GM21423 (cell line): ENCODE data around the gene BOD1L1.

Experiments used
- ATAC-seq: cut with Tn5 transposase; IDR thresholded peaks from one replicate; pipeline ENCODE4 v1.9.1; 2021; ENCODE audit warnings: mild to moderate bottlenecking, moderate library complexity; ENCODE audit not compliant: unreplicated experiment

BOD1L1 gene

DNA sequence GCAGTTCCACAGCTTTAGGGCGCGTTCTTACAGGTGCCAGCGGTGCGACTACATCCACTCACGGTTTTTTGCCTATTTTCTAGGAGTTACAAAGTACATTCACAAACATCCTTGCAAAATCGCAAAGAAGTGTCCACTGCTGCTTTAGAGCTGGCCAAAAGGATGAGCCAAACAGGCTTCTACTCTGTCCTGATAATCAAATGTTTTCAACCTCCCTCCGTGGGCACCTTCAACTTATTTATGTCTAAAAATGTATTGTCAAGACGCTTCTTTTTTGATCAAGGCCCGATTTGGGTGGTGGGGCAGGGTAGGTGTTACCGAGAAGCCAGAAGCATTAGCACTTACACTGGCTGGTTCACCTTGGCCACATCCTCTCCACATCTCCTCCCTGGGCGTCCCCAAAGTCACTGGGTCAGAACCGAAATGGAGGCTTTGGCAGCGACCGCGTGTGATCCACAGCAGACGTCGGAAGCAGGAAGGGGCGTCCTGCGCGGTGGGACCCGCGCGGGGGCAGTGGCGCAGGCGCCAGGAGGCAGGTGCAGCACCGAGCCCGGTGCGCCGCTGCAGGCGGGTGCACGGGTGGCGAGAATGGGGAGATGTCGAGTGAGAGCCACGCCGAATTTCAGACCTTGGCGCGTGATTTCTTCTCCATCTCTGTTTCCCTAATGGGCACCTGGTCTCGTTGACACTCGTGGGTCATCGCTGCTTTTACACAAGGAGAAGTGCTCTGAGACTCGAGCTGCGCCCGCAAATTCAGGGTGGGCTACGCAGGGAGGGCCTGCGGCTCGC is 100.1 kb downstream of the BOD1L1 start:
- ATAC-seq, result no peak

DNA sequence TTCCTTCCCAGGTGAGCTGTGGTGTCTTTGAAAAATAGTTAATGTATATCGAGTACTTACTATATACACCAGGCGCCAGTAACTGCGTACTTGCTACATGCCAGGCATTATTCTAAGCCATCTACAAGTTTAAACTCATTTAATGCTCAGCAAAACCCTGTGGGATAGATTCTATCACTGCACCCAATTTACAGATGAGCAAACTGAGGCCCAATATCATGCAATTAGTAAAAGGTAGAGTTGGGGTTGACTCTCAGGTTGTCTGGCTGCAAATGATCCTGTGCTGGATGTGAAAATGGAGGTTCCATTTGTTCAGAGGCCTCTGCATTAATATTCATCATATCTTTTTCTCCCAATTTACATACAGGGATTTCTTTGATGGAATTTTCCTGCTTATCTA is 100.9 kb downstream of the BOD1L1 start:
- no peak for ATAC-seq

DNA sequence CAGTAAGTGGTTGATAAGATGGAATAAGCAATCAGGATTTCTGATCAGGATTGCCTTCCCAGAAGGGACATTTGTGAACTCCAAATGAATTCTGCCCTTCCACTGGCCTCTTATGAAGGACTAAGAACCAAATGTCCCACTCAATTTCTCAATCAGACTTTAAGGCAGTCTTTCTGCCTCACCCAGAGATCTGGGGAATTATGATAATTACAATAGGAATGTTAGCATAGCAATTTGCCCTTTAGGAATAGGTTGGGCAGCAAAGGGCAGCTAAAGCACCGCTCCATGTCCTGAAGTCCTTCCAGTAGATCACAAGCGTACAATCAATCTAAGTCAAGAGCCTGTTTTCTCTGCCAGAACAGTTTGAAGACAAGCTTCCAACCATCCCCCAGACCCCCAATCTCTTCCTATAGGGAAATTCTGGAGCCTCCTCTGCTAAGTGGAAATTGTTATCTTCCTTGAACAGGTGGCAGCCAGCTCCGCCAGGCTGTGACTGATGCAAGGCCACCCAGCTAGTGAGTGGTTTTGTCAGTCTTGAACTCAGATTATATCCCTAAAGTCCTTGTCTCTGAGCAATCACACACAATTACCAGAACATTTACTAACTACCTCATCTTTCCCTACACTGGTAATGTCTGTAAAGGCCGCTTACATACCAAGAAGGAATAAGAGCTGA is 101.8 kb downstream of the BOD1L1 start:
- no peak for ATAC-seq

DNA sequence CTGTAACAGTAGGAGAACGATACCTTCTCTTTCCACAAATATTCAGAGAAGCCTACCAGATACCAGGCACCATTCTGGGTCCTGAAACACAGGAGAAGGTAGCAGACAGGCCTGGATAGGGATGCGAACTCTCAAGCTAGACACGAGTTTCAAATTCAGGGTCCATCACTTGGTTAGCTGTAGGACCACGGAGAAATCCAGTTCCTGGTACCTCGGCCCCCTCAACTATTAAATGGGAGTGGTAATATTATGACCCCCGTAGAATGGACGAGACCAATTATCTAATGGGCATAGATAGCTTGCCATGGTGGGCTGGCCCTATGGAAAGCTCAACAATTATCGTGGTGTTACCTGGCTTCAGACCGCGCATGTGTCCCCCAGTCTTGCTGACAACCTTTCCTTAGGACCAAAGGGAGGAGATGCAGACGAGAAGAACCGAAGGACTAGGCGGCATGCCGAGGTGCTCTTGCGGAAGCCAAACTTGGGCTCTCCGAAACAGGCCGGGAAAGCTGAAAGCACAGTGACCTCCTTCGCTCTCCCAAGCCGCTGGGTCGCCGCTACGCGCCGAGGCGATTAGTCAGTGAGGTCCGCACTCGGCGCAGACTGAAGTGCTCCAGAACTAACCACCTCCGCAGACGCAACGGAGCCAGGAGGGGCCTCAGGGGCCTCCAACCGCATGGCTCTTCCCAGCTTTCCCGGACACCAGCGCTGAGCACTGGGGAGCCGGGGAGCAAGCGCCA is 102.9 kb downstream of the BOD1L1 start:
- no peak for ATAC-seq

DNA sequence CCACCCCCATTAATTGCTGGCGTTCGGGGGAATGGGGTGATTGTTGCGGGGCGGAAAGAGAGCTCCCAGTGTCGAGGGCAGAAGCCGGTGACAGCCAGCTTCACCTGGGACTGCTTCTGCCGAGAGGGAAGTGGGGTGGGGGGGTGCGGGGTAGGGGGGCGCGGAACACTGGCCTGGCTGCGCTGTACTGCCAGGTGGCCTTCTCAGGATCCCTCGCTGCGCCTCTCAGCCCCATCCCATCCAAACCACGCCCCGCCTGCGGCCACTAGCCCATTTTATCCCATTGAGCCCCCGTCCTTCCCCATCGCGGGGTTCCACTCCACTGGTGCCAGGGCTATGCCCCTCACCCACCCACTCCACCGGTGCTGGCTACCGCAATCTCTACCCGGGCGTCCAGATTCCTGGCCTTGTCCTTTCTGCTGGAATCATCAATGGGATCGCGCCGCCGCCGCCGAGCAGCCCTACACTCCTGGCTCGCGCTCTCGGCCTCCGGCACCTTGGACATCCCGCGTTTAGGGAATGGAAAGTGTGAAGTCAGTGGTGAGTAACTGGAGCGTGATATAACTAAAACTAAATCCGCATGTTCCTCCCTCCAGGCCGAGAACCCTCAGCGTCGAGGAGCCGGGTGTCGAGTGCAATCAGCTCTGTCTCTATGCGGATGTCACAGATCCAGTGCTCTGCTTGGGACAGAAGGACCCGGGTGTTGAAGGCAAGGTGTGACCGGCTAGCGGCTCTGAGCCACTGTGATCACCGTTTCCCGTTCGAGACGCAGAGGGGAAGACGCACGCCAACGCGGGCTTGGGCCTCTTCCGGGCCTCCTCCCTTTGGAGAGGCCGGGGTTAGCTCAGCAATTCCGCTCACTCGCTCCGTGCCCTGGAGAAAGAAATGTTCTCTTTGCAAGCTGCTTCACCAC is 103.7 kb downstream of the BOD1L1 start:
- ATAC-seq, result no peak

DNA sequence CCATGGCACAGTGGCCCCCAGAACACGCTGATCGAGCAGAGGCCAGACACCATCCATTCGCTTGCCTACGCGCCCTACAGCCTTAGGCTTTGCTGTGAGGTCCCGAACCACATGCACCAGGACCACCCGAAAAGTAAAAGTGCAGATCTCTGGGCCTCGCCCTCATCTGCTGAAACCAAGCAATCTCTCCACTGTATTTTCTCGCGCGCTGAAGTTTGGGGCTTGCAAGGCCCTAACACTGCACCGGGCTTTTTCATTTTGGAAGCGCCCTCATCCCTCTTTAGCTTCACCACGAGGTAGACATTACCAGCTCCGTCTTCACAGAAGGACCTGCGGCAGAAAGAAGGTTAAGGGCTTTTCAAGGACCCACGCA is 104.4 kb downstream of the BOD1L1 start:
- no peak for ATAC-seq

DNA sequence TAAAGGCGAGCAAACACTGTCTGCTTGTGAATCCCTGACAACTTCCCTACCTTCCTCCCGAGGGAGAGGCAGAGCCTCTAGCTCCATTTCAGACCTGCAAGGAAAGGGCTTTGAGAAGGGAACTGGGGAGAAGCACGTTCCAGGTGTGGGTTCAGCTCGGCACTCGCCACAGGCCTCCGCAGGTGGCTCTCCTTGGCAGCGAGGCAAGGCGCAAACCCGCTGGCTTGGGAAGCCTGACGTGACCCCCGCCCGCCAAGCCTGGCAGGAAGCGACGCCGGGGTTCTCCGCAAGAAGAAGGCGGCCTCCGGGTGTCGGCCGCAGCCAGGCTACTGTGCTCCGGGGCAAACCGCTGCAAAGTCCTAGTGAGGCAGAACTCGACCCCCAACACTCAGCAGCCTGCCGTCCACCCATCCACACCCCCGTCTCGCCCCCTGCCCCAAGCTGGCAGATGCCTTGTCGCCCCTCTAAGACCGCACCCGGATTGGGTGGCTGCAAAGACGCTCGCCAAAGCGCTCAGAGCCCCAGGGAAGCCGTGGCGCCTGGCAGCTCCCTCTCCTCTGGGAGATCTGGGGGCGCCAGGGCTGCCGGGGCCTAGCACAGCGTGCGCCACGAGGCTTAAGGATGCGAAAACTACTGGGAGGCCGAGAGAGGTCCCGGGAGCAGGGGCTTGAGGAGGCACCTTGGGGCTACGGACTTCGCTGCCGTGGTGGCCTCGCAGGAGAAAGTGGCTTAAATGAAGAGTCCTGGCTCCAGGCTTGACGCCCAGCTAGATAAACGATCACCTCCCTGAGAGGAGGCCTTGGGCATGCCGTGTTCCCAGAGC is 105.0 kb downstream of the BOD1L1 start:
- no peak for ATAC-seq

DNA sequence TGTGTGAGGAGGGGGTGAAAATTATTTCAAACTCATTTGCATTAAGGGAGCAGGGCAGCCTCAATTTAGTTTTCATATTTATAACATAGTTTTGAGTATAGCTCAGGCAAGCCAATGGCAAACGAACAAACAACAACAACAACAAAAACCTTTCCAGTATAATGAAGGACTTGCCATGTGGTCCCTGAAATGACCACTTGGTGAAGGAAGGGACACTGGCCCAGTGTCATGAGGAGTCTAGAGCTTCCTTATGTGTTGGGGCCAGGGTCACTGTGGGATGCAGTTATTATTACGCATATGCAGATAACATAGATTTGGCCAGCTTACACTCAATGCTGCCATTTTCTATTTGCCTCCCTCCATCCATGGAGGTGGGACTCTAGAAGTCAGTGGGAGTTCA is 106.5 kb downstream of the BOD1L1 start:
- no peak for ATAC-seq
